H1 (cell line): Measurements from ENCODE around the gene RAMP1. TPM values are rescaled to one million over a fixed set of nuclear protein-coding genes. Genes with fewer than 3 reads are reported as not detected.

Experiments
- CTCF ChIA-PET: fragments of 300-600 bp; sonication (Branson Sonifier 250); formaldehyde crosslinking; loops from one replicate; lab custom pipeline; 2021; ENCODE audit not compliant: partially characterized antibody; lab: Charles Lee
- POLR2A ChIA-PET: fragments of 300-600 bp; sonication (Branson Sonifier 250); formaldehyde crosslinking; loops from one replicate; lab custom pipeline; 2021; ENCODE audit warnings: inconsistent platforms; ENCODE audit not compliant: partially characterized antibody; lab: Charles Lee
- DNase-seq, 2 experiments: peaks; one replicate each; pipeline versions ENCODE4 v3.0.0 to v3.0.0-alpha.2; 2010 to 2022; ENCODE audit warnings: low spot score in 2 of 2, low read depth in 1 of 2, mixed read lengths in 1 of 2
- FAIRE-seq: peaks from 2 replicates; lab custom pipeline; 2011; peaks lifted over from hg19 to GRCh38; lab: Jason Lieb, UNC
- H2AFZ ChIP-seq: 2 replicates; pipeline ENCODE4 v1.8.1; 2012; ENCODE audit warnings: low read length, inconsistent platforms
- H2AK5ac ChIP-seq: 2 replicates; pipeline ENCODE4 v1.6.1; 2013; ENCODE audit warnings: low read depth, low read length
- H2BK120ac ChIP-seq: replicated peaks from 2 replicates; pipeline ENCODE3; 2013; ENCODE audit warnings: low read depth, low read length, inconsistent platforms
- H2BK12ac ChIP-seq: 2 replicates; pipeline ENCODE4 v1.6.1; 2013; ENCODE audit warnings: low read depth, low read length
- H2BK15ac ChIP-seq: 2 replicates; pipeline ENCODE4 v1.6.1; 2013; ENCODE audit warnings: low read length
- H2BK20ac ChIP-seq: 2 replicates; pipeline ENCODE4 v1.6.1; 2013; ENCODE audit warnings: low read length
- H2BK5ac ChIP-seq: 2 replicates; pipeline ENCODE4 v1.6.1; 2013; ENCODE audit warnings: low read depth, low read length
- H3K14ac ChIP-seq: 2 replicates; pipeline ENCODE4 v1.6.1; 2013; ENCODE audit warnings: inconsistent platforms; ENCODE audit not compliant: insufficient read length
- H3K18ac ChIP-seq: 2 replicates; pipeline ENCODE4 v1.6.1; 2013; ENCODE audit warnings: low read length; ENCODE audit errors: extremely low read depth
- H3K23ac ChIP-seq: 2 replicates; pipeline ENCODE4 v1.6.1; 2013; ENCODE audit warnings: inconsistent platforms; ENCODE audit not compliant: insufficient read length
- H3K23me2 ChIP-seq: 2 replicates; pipeline ENCODE4 v1.6.1; 2013; ENCODE audit warnings: low read depth, low read length
- H3K27ac ChIP-seq: 2 replicates; pipeline ENCODE4 v1.6.1; 2011; ENCODE audit warnings: low read depth, low read length, inconsistent platforms
- H3K27me3 ChIP-seq, 4 experiments: replicated peaks in 1 of 4; 1 replicate in 1 of 4; 2 replicates in 3 of 4; pipeline versions ENCODE4 v1.6.1 to v1.8.1; 2011 to 2013; ENCODE audit warnings: low read length in 3 of 4, mild to moderate bottlenecking in 3 of 4, inconsistent platforms in 2 of 4, mixed read lengths in 2 of 4, moderate library complexity in 1 of 4; ENCODE audit not compliant: control insufficient read depth in 3 of 4, insufficient read depth in 3 of 4; ENCODE audit errors: extremely low read depth in 1 of 4
- H3K36me3 ChIP-seq, 4 experiments: 2 replicates each; pipeline versions ENCODE4 v1.6.1 to v1.8.1; 2011 to 2013; ENCODE audit warnings: mild to moderate bottlenecking in 4 of 4, low read length in 3 of 4, moderate library complexity in 2 of 4, control low read depth in 1 of 4, inconsistent platforms in 1 of 4; ENCODE audit not compliant: insufficient read depth in 4 of 4, control insufficient read depth in 2 of 4
- H3K4ac ChIP-seq: replicated peaks from 2 replicates; pipeline ENCODE3; 2013; ENCODE audit warnings: low read length, low read depth, mixed read lengths, inconsistent platforms; ENCODE audit not compliant: insufficient read length
- H3K4me1 ChIP-seq, 4 experiments: replicated peaks in 1 of 4; 1 replicate in 1 of 4; 2 replicates in 3 of 4; pipeline versions ENCODE4 v1.6.1 to v1.8.1; 2011 to 2013; ENCODE audit warnings: low read length in 3 of 4, inconsistent platforms in 2 of 4, mixed read lengths in 1 of 4; ENCODE audit not compliant: insufficient read depth in 4 of 4, control insufficient read depth in 3 of 4
- H3K4me2 ChIP-seq, 2 experiments: 2 replicates each; pipeline versions ENCODE4 v1.6.1 to v1.8.1; 2011 to 2013; ENCODE audit warnings: low read depth in 2 of 2, low read length in 2 of 2, control low read depth in 1 of 2, inconsistent platforms in 1 of 2, mild to moderate bottlenecking in 1 of 2; ENCODE audit not compliant: insufficient read depth in 1 of 2
- H3K4me3 ChIP-seq, 4 experiments: fragments of 200-600, 300-600 bp in 1 of 4; sonication (generic), shearing (Covaris generic), sonication (Bioruptor Twin) in 1 of 4; 2 replicates each; pipeline versions ENCODE4 v1.5.1 to v1.8.1; 2011 to 2016; ENCODE audit warnings: low read length in 4 of 4, low read depth in 3 of 4, control low read depth in 2 of 4, inconsistent platforms in 2 of 4, mild to moderate bottlenecking in 2 of 4, mixed read lengths in 1 of 4, moderate library complexity in 1 of 4; ENCODE audit not compliant: insufficient read depth in 2 of 4; ENCODE audit errors: extremely low read depth in 1 of 4
- H3K56ac ChIP-seq: replicated peaks from 2 replicates; pipeline ENCODE3; 2013; ENCODE audit warnings: low read depth, mild to moderate bottlenecking, mixed read lengths, low read length, inconsistent platforms; ENCODE audit not compliant: insufficient read length
- H3K79me1 ChIP-seq: 2 replicates; pipeline ENCODE4 v1.6.1; 2013; ENCODE audit warnings: low read depth, low read length, control low read depth
- H3K79me2 ChIP-seq, 2 experiments: 2 replicates each; pipeline versions ENCODE4 v1.6.1 to v1.8.1; 2012 to 2013; ENCODE audit warnings: low read length in 2 of 2, mild to moderate bottlenecking in 2 of 2, inconsistent platforms in 1 of 2; ENCODE audit not compliant: insufficient read depth in 2 of 2, control insufficient read depth in 1 of 2
- H3K9ac ChIP-seq, 4 experiments: replicated peaks in 1 of 4; 1 replicate in 1 of 4; 2 replicates in 3 of 4; pipeline versions ENCODE4 v1.6.1 to v1.8.1; 2011 to 2013; ENCODE audit warnings: low read depth in 3 of 4, low read length in 3 of 4, control low read depth in 2 of 4, mild to moderate bottlenecking in 2 of 4, moderate library complexity in 2 of 4, inconsistent platforms in 1 of 4; ENCODE audit errors: extremely low read depth in 1 of 4
- H3K9me3 ChIP-seq, 2 experiments: 2 replicates each; pipeline versions ENCODE4 v1.6.1 to v1.8.1; 2012 to 2013; ENCODE audit warnings: mild to moderate bottlenecking in 2 of 2, moderate library complexity in 2 of 2, control low read depth in 1 of 2, inconsistent platforms in 1 of 2, low read depth in 1 of 2, low read length in 1 of 2, mixed read lengths in 1 of 2; ENCODE audit not compliant: insufficient read depth in 2 of 2
- H4K20me1 ChIP-seq, 2 experiments: replicated peaks in 1 of 2; 2 replicates each; pipeline versions ENCODE3 to v1.8.1; 2011 to 2013; ENCODE audit warnings: inconsistent platforms in 2 of 2, low read length in 2 of 2, mild to moderate bottlenecking in 1 of 2; ENCODE audit not compliant: insufficient read depth in 2 of 2, control insufficient read depth in 1 of 2
- H4K5ac ChIP-seq: 2 replicates; pipeline ENCODE4 v1.6.1; 2013; ENCODE audit warnings: low read length, low read depth, mixed read lengths, inconsistent platforms; ENCODE audit not compliant: insufficient read length
- H4K8ac ChIP-seq: 2 replicates; pipeline ENCODE4 v1.8.0; 2013; ENCODE audit warnings: mild to moderate bottlenecking, moderate library complexity, low read length, inconsistent platforms; ENCODE audit not compliant: insufficient read depth; ENCODE audit errors: extremely low read depth
- H4K91ac ChIP-seq: replicated peaks from 2 replicates; pipeline ENCODE3; 2013; ENCODE audit warnings: low read length, mixed read lengths, inconsistent platforms; ENCODE audit not compliant: insufficient read length
- BRCA1 ChIP-seq: IDR thresholded peaks from 2 replicates; pipeline ENCODE4 v1.6.1; 2012; ENCODE audit warnings: low read depth, low read length, improper control_type of control experiment
- CEBPB ChIP-seq: IDR thresholded peaks from 2 replicates; pipeline ENCODE4 v1.6.1; 2012; ENCODE audit warnings: low read depth, low read length
- CHD1 ChIP-seq: IDR thresholded peaks from 2 replicates; pipeline ENCODE4 v1.6.1; 2012; ENCODE audit warnings: low read depth, low read length, improper control_type of control experiment
- PHF8 ChIP-seq: fragments of 200-600 bp; sonication (generic); conservative IDR thresholded peaks from 2 replicates; pipeline ENCODE4 v1.7.1; 2012; ENCODE audit warnings: low read depth, mild to moderate bottlenecking, inconsistent platforms, low read length, moderate library complexity
- SP2 ChIP-seq: IDR thresholded peaks from 2 replicates; pipeline ENCODE4 v1.6.1; 2012; ENCODE audit warnings: mild to moderate bottlenecking, low read length, inconsistent platforms
- WGBS, 2 experiments: shearing (Covaris generic) in 1 of 2; methylation state at CpG; one replicate each; pipeline versions ENCODE4 v1.1.6 to v1.1.7; 2013 to 2015; ENCODE audit warnings: low lambda C conversion rate in 2 of 2, mixed read lengths in 2 of 2, inconsistent platforms in 1 of 2, low coverage in 1 of 2, missing lambda C conversion rate in 1 of 2; ENCODE audit not compliant: insufficient replicate concordance in 2 of 2, insufficient coverage in 1 of 2, insufficient read length in 1 of 2; ENCODE audit errors: extremely low coverage in 1 of 2, missing lambda C conversion rate in 1 of 2; 5-methylcytosine and 5-hydroxymethylcytosine counted together
- polyA plus RNA-seq, 7 experiments: library from polyadenylated mRNA; depleted of rRNA in 3 of 7; stranded (reverse) in 5 of 7; unstranded in 2 of 7; fragments of >200 nt in 5 of 7; fragments of 200-250 nt in 2 of 7; gene quantifications; 1 replicate in 5 of 7; 2 replicates in 1 of 7; 4 replicates in 1 of 7; pipeline versions ENCODE4 v1.2.1 to v1.2.3, GENCODE V29; 2011 to 2013; ENCODE audit warnings: missing spikeins in 2 of 7, mixed read lengths in 2 of 7
- total RNA-seq: library from RNA; stranded (reverse); fragmentation: NEBNext Ultra II Directional; extraction: Animal tissue kit (Norgen Biotek cat#: 25700); gene quantifications from 2 replicates; pipeline ENCODE4 v1.2.1, GENCODE V29; 2021
- TF ChIP-seq, protein P1 (sequence below): IDR thresholded peaks from 2 replicates; pipeline ENCODE4 v1.6.1; 2012; ENCODE audit warnings: inconsistent platforms

RAMP1 gene
- total and polyA plus RNA-seq, 2 of the 8 experiments (the other 6 are each of a cell fraction or from before 2014, with no cell fraction given), result 0.65 to 4.3 TPM

DNA sequence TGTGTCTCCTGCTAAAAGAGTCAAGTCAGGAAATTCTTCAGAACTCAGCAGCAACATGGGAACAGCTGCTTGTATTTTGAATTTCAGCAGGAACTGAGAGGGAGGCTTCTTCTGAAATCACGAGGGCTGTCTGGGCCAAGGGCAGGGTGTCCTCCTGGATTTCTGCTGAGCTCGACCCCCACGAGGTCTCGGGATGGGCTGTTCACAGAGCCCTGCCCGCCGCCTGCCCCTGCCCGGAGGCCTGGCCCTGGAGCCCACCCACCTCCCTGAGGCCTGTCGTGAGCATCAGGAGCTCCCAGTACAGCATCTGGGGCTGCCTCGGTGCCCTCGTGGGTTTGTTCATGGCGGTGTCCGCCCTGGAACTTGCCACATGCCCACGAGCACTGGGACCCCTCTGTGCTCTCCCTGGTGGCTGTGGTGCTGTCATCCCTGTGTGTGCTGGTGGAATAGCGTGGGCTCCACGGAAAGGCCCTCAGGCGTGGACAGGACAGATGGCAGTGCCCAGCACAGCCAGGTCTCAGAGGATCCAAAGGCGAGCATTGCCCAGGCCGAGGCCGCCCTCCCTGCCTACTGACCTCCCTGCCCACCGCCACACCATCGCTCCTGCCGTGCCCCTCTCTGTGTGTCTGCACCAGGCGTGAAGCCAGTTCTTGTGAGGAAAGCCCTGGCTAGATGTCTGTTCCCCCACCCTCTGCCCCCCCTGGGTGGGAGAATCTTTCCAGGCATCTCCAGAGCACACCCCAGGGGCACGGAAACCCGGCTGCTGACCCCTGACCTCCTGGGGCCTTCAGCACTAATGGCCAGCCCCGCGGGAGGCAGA is 25.9 kb downstream of the RAMP1 start:
- no peaks in the 10 kb centered on the region for H3K36me3 ChIP-seq
- H4K5ac ChIP-seq, result no peak overlapping the region
- no peaks in the 10 kb centered on the region for H3K79me1 ChIP-seq
- no peak overlapping the region for H3K18ac ChIP-seq
- no peak overlapping the region for H2BK20ac ChIP-seq
- H2AK5ac ChIP-seq, result no peak overlapping the region
- H3K14ac ChIP-seq, result no peak overlapping the region
- ChIA-PET POLR2A (no interaction called here), CTCF (interaction anchor here (1.1 to 1.9 kb wide), 2 partner anchors 9 to 27 kb away, joined by 3 to 5 read pairs; no protein-coding TSS in a partner anchor)
- no peaks in the 10 kb centered on the region for H3K79me2 ChIP-seq
- FAIRE-seq (no peak), DNase-seq (no peak)
- H2BK15ac ChIP-seq, result no peak overlapping the region; the same call in 1 of the 2 replicates
- H3K4ac ChIP-seq, result no peak overlapping the region
- no peak overlapping the region; the same call in 1 of the 2 replicates for H4K8ac ChIP-seq
- no peak overlapping the region for H3K9ac ChIP-seq
- H3K56ac ChIP-seq, result no peak overlapping the region
- H2BK5ac ChIP-seq, result no peak overlapping the region
- H3K9me3 ChIP-seq, result no peaks in the 10 kb centered on the region
- no peak overlapping the region for H2BK120ac ChIP-seq
- H2BK12ac ChIP-seq, result no peak overlapping the region
- no peak overlapping the region for H3K4me2 ChIP-seq
- H3K27ac ChIP-seq, result no peak overlapping the region
- TF ChIP-seq CHD1, result no peak
- TF ChIP-seq, protein P1, sequence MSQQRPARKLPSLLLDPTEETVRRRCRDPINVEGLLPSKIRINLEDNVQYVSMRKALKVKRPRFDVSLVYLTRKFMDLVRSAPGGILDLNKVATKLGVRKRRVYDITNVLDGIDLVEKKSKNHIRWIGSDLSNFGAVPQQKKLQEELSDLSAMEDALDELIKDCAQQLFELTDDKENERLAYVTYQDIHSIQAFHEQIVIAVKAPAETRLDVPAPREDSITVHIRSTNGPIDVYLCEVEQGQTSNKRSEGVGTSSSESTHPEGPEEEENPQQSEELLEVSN, result no peak
- no peak for TF ChIP-seq PHF8
- TF ChIP-seq CEBPB, result no peak
- no peak for TF ChIP-seq SP2
- TF ChIP-seq BRCA1, result no peak
- H4K20me1 ChIP-seq, result no peaks in the 10 kb centered on the region
- no peaks in the 10 kb centered on the region for H3K27me3 ChIP-seq
- peaks cover 0 to 4% (median under 1%) of the 10 kb centered on the region in 4 experiments; a peak in 1 of 7 replicates for H3K4me1 ChIP-seq
- no peak overlapping the region for H3K23ac ChIP-seq
- no peak overlapping the region for H3K4me3 ChIP-seq
- H4K91ac ChIP-seq, result no peak overlapping the region
- H2AFZ ChIP-seq, result no peak overlapping the region
- WGBS, 2 experiments, result 94% methylated on average over 25 of the region's 27 CpGs; no CpG with 5 or more reads in 1 of the 2 experiments
- H3K23me2 ChIP-seq, result no peaks in the 10 kb centered on the region
